Activated CD8-positive, alpha-beta T cell treated with anti-CD3 and anti-CD28 coated beads for 36 hours (primary cell): Measurements from ENCODE around the gene CYP2A6. TPM values are rescaled to one million over a fixed set of nuclear protein-coding genes. Genes with fewer than 3 reads are reported as not detected.
A peak's percentile ranks its signal among the peaks of the same experiment; 100 is the strongest.

Experiments used
- ATAC-seq: fragments of 200-7000 bp; cut with Tn5 transposase; one replicate; pipeline ENCODE4 v1.10.0; 2021; ENCODE audit warnings: mild to moderate bottlenecking, moderate library complexity
- CTCF ChIA-PET: fragments of 350-600 bp; sonication (Branson Sonifier 250); formaldehyde crosslinking; loops from one replicate; lab custom pipeline; 2021; ENCODE audit warnings: antibody characterized with exemption; lab: Charles Lee
- POLR2A ChIA-PET: fragments of 350-600 bp; sonication (Branson Sonifier 250); formaldehyde crosslinking; loops from one replicate; lab custom pipeline; 2021; ENCODE audit warnings: antibody characterized with exemption; lab: Charles Lee
- DNase-seq: peaks from one replicate; pipeline ENCODE4 v3.0.0-alpha.2; 2020
- H3K27ac Mint-ChIP-seq: one replicate; pipeline ENCODE4 v1.8.0; 2021; ENCODE audit warnings: mild to moderate bottlenecking, mixed read lengths
- H3K27me3 Mint-ChIP-seq: one replicate; pipeline ENCODE4 v1.8.0; 2021; ENCODE audit warnings: mixed read lengths
- H3K36me3 Mint-ChIP-seq: one replicate; pipeline ENCODE4 v1.8.0; 2021; ENCODE audit warnings: low read depth, mixed read lengths
- H3K4me1 Mint-ChIP-seq: one replicate; pipeline ENCODE4 v1.8.0; 2021; ENCODE audit warnings: low read depth, mixed read lengths
- H3K4me3 Mint-ChIP-seq: one replicate; pipeline ENCODE4 v1.8.0; 2021; ENCODE audit warnings: mild to moderate bottlenecking, moderate library complexity, mixed read lengths
- H3K9me3 Mint-ChIP-seq: one replicate; pipeline ENCODE4 v1.8.0; 2021; ENCODE audit warnings: mixed read lengths
- CTCF ChIP-seq: fragments of 200-600 bp; IDR thresholded peaks from one replicate; pipeline ENCODE4 v1.8.0; 2022; ENCODE audit warnings: antibody characterized with exemption, mild to moderate bottlenecking
- intact Hi-C: fragments of 100-400 bp; cut with micrococcal nuclease; formaldehyde crosslinking; loops from one replicate; pipeline ENCODE4 v1.10.0; 2022
- total RNA-seq, 2 experiments: library from RNA; stranded (reverse); gene quantifications; one replicate each; pipeline ENCODE4 v1.2.3, GENCODE V29; 2021

Gene CYP2A6
- total RNA-seq, 2 experiments from 2014 or later: 0.41 TPM; not detected in 1

GRCh38 chr19:40801426-40802299 is 48.6 kb downstream of the CYP2A6 start:
- intact Hi-C loops: loop anchor here (5.0 kb wide), 2 partner anchors 49 to 139 kb away; partner anchors contain the start of genes ACTMAP and SNRPA
- CTCF ChIA-PET: no interaction called here
- DNase-seq (no peak), ATAC-seq (no peak)
- Mint-ChIP-seq H3K9me3 (no peaks in the 10 kb centered on the region), H3K4me1 (peaks cover 80% of the 10 kb centered on the region), H3K4me3 (peak overlapping the region; percentile 95), H3K27ac (peak overlapping the region; percentile 83), H3K27me3 (no peaks in the 10 kb centered on the region), H3K36me3 (peaks cover 55% of the 10 kb centered on the region)
- POLR2A ChIA-PET: interaction anchor here (0.5 to 1.7 kb wide), 4 partner anchors 23 to 110 kb away, joined by 3 to 6 read pairs (median 4); partner anchors contain the start of gene RAB4B
- TF ChIP-seq CTCF: no peak

- TF ChIP-seq CTCF: no peak
- Mint-ChIP-seq H3K36me3 (peaks cover 54% of the 10 kb centered on the region), H3K4me1 (peaks cover 77% of the 10 kb centered on the region), H3K27me3 (no peaks in the 10 kb centered on the region), H3K27ac (peak overlapping the region; percentile 91), H3K4me3 (peak overlapping the region; percentile 95), H3K9me3 (no peaks in the 10 kb centered on the region)
- intact Hi-C loops: loop anchor here (5.0 kb wide), 2 partner anchors 49 to 139 kb away; partner anchors contain the start of genes ACTMAP and SNRPA
- ChIA-PET CTCF (no interaction called here), POLR2A (interaction anchor here (1.2 to 1.7 kb wide), 2 partner anchors 22 to 49 kb away, joined by 5 to 6 read pairs; partner anchors contain the start of gene RAB4B)
- DNase-seq: no peak
- ATAC-seq: no peak
Observed at GRCh38 chr19:40800997-40801377, 49.3 kb downstream of the CYP2A6 start.

GRCh38 chr19:40800339-40800996 is 49.8 kb downstream of the CYP2A6 start:
- no peak for TF ChIP-seq CTCF
- ChIA-PET CTCF (no interaction called here), POLR2A (interaction anchor here (1.2 to 1.7 kb wide), 2 partner anchors 22 to 48 kb away, joined by 5 to 6 read pairs; partner anchors contain the start of gene RAB4B)
- intact Hi-C loops: loop anchor here (5.0 kb wide), 2 partner anchors 48 to 138 kb away; partner anchors contain the start of genes ACTMAP and SNRPA
- Mint-ChIP-seq H3K27me3 (no peaks in the 10 kb centered on the region), H3K4me1 (peaks cover 72% of the 10 kb centered on the region), H3K9me3 (no peaks in the 10 kb centered on the region), H3K4me3 (peak overlapping the region; percentile 95), H3K27ac (peak overlapping the region; percentile 91), H3K36me3 (peaks cover 54% of the 10 kb centered on the region)
- no peak for DNase-seq
- no peak for ATAC-seq

- DNase-seq: peak; percentile 60
- ATAC-seq: no peak
Observed at GRCh38 chr19:40799558-40800338, 50.5 kb downstream of the CYP2A6 start.

More at GRCh38 chr19:40799558-40800338, 50.5 kb downstream of the CYP2A6 start:
- Mint-ChIP-seq H3K36me3 (peaks cover 48% of the 10 kb centered on the region), H3K4me1 (peaks cover 64% of the 10 kb centered on the region), H3K27me3 (no peaks in the 10 kb centered on the region), H3K9me3 (no peaks in the 10 kb centered on the region), H3K4me3 (peak overlapping the region; percentile 95), H3K27ac (peak overlapping the region; percentile 91)
- ChIA-PET CTCF (interaction anchor here (2.3 kb wide), 1 partner anchor 21 kb away, joined by 15 read pairs; the partner anchor contains the start of gene RAB4B), POLR2A (interaction anchor here (0.7 to 1.7 kb wide), 5 partner anchors 7 to 49 kb away, joined by 3 to 6 read pairs (median 4); partner anchors contain the start of genes ACTMAP and RAB4B)
- intact Hi-C loops: loop anchor here (5.0 kb wide), 2 partner anchors 47 to 137 kb away; partner anchors contain the start of genes ACTMAP and SNRPA
- no peak for TF ChIP-seq CTCF
